ENCODE data around the gene SND1. TPM values are rescaled to one million over a fixed set of nuclear protein-coding genes. Genes with fewer than 3 reads are reported as not detected.

SND1 gene
- total and polyA plus RNA-seq, 2 of the 4 experiments (the other 2 are of a cell fraction) = 154 to 294 TPM

DNA sequence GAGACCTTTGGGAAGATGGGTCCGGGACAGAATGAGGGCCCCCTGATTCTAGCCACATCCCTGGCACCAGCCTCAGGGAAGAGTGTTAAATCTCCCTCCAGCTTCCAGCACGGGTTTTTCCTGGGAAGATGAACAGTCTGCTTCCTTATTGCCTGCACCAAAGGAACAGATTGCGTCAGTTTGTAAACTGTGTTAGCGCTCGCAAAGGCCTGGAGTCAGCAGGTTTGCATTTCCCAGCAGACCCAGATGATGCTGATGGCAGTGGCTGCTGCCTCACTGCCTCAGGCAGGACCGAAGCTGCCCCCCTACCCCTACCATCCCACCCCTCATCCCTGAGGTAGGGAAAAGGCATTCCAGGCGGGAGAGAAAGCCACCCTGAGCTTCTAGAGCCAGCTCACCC, 413.9 kb downstream of the SND1 start:
- intact Hi-C loops (cut with micrococcal nuclease) = no loop called here
- no TSS peak for BruUV-seq (replicated peaks)
- H3K36me3 ChIP-seq (ENCODE audit: control insufficient read depth, insufficient read depth, low read length) = peaks cover 2% of the 10 kb centered on the region; the same call in 1 of the 2 replicates
- no peak overlapping the region for H3K9ac ChIP-seq (ENCODE audit: low read depth, low read length)
- peaks cover 40% of the 10 kb centered on the region for H4K20me1 ChIP-seq (ENCODE audit: insufficient read depth, low read length)
- CTCF ChIA-PET = no interaction called here
- H3K4me2 ChIP-seq (ENCODE audit: low read depth, low read length) = no peak overlapping the region
- dilution Hi-C loops (cut with HindIII; ENCODE audit: low sequenced_read_pairs, unreplicated experiment) = no loop called here
- no peak overlapping the region for H3K27ac ChIP-seq (ENCODE audit: insufficient read depth, low read length)
- no peak overlapping the region for H4K5ac ChIP-seq (ENCODE audit: low read depth, low read length)
- no peak overlapping the region for H3K23ac ChIP-seq (ENCODE audit: low read depth, low read length)
- no peak overlapping the region for H2AK9ac ChIP-seq (replicated peaks; ENCODE audit: low read depth, low read length, poor library complexity)
- ATAC-seq (ENCODE audit: low read depth) (no peak), DNase-seq (no peak)
- no peak overlapping the region for H4K8ac ChIP-seq (ENCODE audit: low read depth in 2 of 2, low read length in 2 of 2)
- H2AK5ac ChIP-seq (ENCODE audit: low read depth, low read length) = no peak overlapping the region
- no peak overlapping the region for H2BK15ac ChIP-seq (ENCODE audit: low read depth, low read length)
- no peak overlapping the region for H2BK5ac ChIP-seq (ENCODE audit: low read depth, low read length, poor library complexity, severe bottlenecking)
- H3K4ac ChIP-seq (ENCODE audit: low read depth, low read length) = no peak overlapping the region
- no peak for TF ChIP-seq NFE2L2 (IDR thresholded peaks at IDR 0.05; ENCODE audit: low read depth, low read length)
- TF ChIP-seq BHLHE40 (IDR thresholded peaks at IDR 0.05; ENCODE audit: low read depth, low read length) = no peak
- TF ChIP-seq MAZ (IDR thresholded peaks at IDR 0.05; ENCODE audit: borderline replicate concordance, low read depth, low read length) = no peak
- TF ChIP-seq MAFK (IDR thresholded peaks at IDR 0.05; ENCODE audit: low read depth, low read length) = no peak
- no peak for TF ChIP-seq CTCF (conservative IDR thresholded peaks at IDR 0.05; ENCODE audit: low read depth, low read length)
- no peak for TF ChIP-seq FOS (IDR thresholded peaks at IDR 0.05; ENCODE audit: low read depth, low read length)
- no peak for TF ChIP-seq USF2 (IDR thresholded peaks at IDR 0.05; ENCODE audit: low read depth, low read length)
- TF ChIP-seq RFX5 (IDR thresholded peaks at IDR 0.05; ENCODE audit: low read depth, low read length) = no peak
- TF ChIP-seq CEBPB (IDR thresholded peaks at IDR 0.05; ENCODE audit: low read depth, low read length) = no peak
- TF ChIP-seq CHD1 (IDR thresholded peaks at IDR 0.05; ENCODE audit: low read depth, low read length) = no peak
- TF ChIP-seq SMC3 (IDR thresholded peaks at IDR 0.05; ENCODE audit: low read depth, low read length) = no peak
- TF ChIP-seq MXI1 (IDR thresholded peaks at IDR 0.05; ENCODE audit: borderline replicate concordance, low read depth, low read length) = no peak
- no peak for TF ChIP-seq POLR2A (IDR thresholded peaks at IDR 0.05; ENCODE audit: low read depth, low read length)
- no peak for TF ChIP-seq RCOR1 (IDR thresholded peaks at IDR 0.05; ENCODE audit: insufficient replicate concordance, low read length)
- no peak for TF ChIP-seq ELK1 (IDR thresholded peaks at IDR 0.05; ENCODE audit: borderline replicate concordance, low read depth, low read length)
- no peak for TF ChIP-seq RAD21 (IDR thresholded peaks at IDR 0.05; ENCODE audit: low read length)
- peaks cover 45% of the 10 kb centered on the region for H3K9me1 ChIP-seq (ENCODE audit: insufficient read depth, low read length)
- no peak overlapping the region for H3K14ac ChIP-seq (replicated peaks; ENCODE audit: low read depth, low read length)
- no peak overlapping the region for H2BK120ac ChIP-seq (ENCODE audit: low read depth, low read length)
- H3K4me3 ChIP-seq (ENCODE audit: insufficient read depth, low read depth, low read length) = no peak overlapping the region
- H3K9me3 ChIP-seq (ENCODE audit: control insufficient read depth, insufficient read depth, low read length) = no peaks in the 10 kb centered on the region
- H4K91ac ChIP-seq (ENCODE audit: insufficient read depth, low read depth, low read length) = no peak overlapping the region
- H3K4me1 ChIP-seq (ENCODE audit: control insufficient read depth, insufficient read depth, low read length) = peaks cover 13% of the 10 kb centered on the region
- in situ Hi-C loops (cut with MboI; ENCODE audit: low sequenced_read_pairs) = loop anchor here (25.0 kb wide), 1 partner anchor 354 kb away; no protein-coding TSS in a partner anchor
- WGBS, 2 experiments (ENCODE audit: extremely low coverage in 2 of 2, insufficient read length in 1 of 2) = no CpG with 5 or more reads among the region's 7 CpGs
- H2BK20ac ChIP-seq (ENCODE audit: low read depth, low read length) = no peak overlapping the region
- no peak overlapping the region for H3K56ac ChIP-seq (ENCODE audit: extremely low read depth, insufficient read depth, low read length)
- H3K18ac ChIP-seq (ENCODE audit: low read depth, low read length) = no peak overlapping the region
- no peaks in the 10 kb centered on the region for H3K27me3 ChIP-seq (ENCODE audit: control insufficient read depth, insufficient read depth, low read length)
- POLR2A ChIA-PET (ENCODE audit: unreplicated experiment) = no interaction called here
- peaks cover 29 to 78% of the 10 kb centered on the region in 2 experiments for H3K79me1 ChIP-seq (ENCODE audit: low read depth in 1 of 2, low read length in 2 of 2)
- H2AFZ ChIP-seq (replicated peaks; ENCODE audit: low read length, poor library complexity) = no peak overlapping the region
